HG03354 (cell line): Measurements from ENCODE around the gene RAD51AP2.
"Not testable (repeated sequence)": the region's sequence is repeated elsewhere in the genome, so short reads cannot be mapped to it uniquely, and the experiment has no call there.

Experiments used
- ATAC-seq: cut with Tn5 transposase; IDR thresholded peaks from one replicate; pipeline ENCODE4 v1.9.1; 2021; ENCODE audit warnings: mild to moderate bottlenecking; ENCODE audit not compliant: unreplicated experiment, poor library complexity, severe bottlenecking

The RAD51AP2 gene

DNA sequence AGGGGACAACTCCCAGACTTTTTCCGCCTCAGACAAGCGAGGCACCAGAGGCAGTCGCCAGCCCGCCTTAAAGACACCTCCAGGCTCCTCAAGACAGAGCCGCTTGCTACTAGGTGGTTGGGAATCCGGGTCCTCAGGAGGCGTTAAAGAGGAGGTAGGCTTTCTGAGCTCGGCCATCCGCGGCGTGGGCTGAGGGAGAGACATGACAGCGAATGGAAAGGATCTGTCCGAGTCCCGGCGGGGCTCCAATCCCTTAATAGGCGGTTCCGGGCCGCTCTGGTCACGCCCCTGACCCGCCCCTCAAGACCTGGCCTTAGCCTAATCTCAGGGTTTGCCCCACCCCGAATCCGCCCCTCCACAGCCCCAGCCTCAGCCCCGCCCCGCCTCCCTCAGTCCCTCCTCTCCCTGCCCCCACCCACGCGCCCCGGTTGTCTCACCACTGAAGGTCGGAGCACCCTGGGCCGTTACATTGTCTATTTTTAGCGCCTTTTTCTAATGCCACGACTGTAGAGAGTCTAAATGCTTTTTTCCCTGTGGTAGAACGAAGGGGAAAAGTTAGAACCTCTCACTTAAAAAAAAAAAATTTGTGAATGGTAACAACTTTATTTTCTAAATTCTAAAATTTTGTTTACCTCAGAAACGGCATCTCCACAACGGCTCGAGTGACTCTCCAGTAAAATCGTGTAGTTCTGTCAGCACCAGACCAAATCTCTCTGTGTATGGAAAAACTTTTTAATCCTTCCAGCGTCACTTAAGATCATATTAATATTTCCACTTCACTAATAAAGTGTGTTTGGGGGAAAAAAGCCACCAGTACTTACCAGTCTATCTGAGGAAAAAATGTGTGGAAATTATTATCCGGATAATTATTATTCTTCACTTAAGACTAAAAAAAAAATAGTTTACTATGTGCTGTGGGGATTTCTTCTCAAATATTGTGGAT, at the start of gene RAD51AP2:
Gene RAD51AP2, minus strand, starts transcription at position 229 of the 943 bp plus-strand sequence. Its CDS starts 25 bp downstream, at position 204.
- ATAC-seq: peak; percentile 81

DNA sequence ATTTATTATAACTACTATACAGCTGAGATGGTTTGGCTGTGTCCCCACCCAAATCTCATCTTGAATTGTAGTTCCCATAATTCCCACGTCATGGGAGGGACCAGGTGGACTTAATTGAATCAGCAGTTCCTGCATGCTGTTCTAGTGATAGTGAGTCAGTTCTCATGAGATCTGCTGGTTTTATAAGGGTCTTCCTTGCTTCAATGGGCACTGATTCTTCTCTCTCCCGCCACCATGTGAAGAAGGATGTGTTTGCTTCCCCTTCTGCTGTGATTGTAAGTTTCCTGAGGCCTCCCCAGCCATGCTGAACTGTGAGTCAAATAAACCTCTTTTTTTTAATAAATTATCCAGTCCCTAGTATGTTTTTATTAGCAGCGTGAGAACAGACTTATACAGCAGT, 47.5 kb upstream of the RAD51AP2 start:
- ATAC-seq: not testable (repeated sequence)

- no peak for ATAC-seq
Observed at GRCh38 chr2:17558878-17559277, 40.6 kb upstream of the RAD51AP2 start.

DNA sequence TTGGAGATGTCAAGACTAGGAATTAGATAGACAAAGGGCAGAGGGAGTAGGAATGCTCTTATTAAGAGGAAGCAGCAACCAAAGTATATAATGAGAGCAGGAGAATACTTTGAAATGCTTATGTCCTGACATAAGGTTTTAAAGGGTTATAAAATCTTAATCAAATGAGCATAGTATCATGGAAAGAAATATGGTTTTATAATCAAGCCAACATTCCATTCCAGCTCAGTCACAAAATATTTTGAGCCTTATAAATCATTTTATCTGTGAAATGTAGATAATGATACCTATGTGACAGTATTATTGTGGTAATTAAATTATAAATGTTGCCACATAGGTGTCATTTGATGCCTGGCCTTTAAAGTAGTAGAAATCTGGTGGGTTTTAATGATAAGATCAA, 39.8 kb upstream of the RAD51AP2 start:
- ATAC-seq: no peak

DNA sequence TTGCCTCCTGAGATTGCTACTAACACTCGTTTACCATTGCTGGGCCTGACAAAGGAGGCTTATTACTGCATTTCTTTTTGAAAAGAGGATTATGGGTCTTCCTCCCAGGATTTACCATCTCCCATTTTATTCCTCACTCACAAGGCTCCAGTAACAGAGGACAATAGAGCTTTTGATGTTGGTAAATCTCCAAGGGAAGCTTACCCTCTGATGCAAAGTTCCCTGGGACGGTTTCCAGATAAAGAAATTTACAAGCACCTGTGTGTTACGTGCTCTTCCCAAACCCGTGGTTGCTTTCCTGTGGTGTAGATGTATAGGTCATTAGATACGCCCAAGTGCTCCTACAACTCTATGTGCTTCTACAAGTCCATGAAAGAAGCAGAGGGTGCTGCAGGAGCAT, 39.4 kb upstream of the RAD51AP2 start:
- ATAC-seq: no peak

DNA sequence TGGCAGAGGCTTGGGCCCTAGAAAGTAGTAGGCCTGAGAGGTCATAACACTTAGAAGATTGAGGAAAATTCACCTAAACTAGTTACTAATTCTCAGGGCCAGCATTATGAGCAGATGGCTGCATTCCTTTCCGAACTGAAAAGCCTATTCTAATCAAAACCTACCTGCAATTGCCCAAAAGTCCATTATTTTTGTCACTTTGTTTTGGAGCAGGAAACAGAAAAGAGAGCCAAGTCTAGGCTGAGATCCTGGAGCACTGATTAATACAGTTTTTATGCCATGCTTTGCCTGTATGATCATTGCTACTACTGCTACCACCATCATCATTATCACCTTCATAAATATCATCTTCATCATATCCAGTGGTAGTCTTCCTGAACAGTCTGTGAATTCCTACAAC, 36.9 kb upstream of the RAD51AP2 start:
- ATAC-seq: no peak

- no peak for ATAC-seq
Observed at GRCh38 chr2:17550907-17551306, 32.7 kb upstream of the RAD51AP2 start.

DNA sequence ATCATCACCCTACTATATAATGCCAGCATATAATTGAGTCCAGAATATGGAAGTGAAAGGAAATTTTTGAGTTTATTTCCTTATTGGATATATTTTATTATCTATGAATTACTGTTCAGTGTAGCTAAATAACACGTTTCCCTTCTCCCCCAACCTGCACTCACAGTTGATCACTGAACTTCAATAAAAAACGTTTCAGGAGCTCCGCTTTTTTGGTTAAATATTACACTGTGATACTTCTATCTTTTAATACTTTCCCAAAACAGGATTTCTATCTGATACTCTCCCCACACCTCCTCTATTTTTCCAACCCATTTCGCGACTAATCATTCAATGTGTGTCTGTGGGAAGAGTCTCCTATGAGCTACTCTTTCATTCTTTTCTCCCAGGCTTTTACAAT, 29.5 kb upstream of the RAD51AP2 start:
- ATAC-seq: no peak

DNA sequence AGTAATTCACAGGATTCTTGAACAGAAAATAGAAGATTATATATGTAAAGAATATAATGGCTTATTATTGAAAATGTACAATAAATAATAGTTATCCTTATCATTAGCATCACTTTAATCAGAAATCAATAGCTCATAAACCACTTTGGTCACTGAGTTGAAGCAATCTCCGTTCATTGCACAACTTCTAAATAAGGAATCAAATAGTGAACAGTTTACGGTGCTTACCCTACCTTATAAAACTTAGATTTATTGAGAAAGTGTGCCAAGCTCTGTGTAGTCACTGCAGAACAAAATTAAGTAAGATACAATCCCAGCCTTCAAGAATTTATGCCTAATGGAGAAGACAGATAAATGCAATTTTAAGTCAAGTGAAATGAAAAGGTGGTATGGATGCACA, 29.0 kb upstream of the RAD51AP2 start:
- no peak for ATAC-seq

GRCh38 chr2:17545680-17546613, 27.7 kb upstream of the RAD51AP2 start:
- no peak for ATAC-seq

- no peak for ATAC-seq
Observed at GRCh38 chr2:17544256-17544655, 26.0 kb upstream of the RAD51AP2 start.

DNA sequence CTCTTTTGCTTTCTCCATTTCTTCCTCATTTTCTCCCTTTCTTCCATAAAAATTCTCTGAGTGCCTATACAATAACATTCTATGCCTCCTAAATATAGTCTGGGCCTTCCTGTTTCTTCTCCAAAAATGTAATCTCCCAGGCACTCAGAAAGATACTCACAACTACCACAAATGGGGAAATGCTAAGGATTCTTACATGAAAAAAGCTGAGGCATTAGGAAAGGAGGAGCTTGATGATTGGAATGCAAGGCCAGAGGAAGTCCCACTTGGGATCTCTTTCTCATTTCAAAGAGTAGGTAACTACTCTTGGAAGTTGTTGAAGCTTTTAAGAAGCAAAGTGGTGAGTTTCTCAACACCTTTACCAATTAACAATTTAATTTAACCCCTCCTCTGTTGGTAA, 25.6 kb upstream of the RAD51AP2 start:
- ATAC-seq: no peak

- ATAC-seq: no peak
Observed at GRCh38 chr2:17543131-17543660, 25.0 kb upstream of the RAD51AP2 start.

GRCh38 chr2:17542471-17542870, 24.2 kb upstream of the RAD51AP2 start:
- ATAC-seq: no peak

DNA sequence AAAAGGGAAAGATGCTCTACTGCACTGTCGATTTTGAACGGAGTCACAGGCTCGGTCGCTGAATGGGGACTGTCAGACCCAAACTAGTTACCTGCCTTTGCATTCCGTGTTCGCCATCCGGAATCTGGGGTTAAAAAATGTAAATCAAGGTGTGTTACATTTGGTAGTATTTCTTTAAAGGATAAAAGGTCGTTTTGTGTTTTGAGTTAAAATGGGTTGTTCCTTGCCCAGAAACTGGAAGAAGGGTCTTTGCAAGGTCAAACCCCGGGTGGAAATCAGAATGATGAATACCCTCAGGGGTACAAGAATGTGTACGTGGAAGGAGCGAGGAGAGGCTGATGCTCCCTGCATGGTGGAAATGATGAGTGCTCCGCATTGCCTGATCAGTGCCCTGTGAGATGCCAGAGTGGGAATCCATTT, 23.3 kb upstream of the RAD51AP2 start:
- no peak for ATAC-seq

DNA sequence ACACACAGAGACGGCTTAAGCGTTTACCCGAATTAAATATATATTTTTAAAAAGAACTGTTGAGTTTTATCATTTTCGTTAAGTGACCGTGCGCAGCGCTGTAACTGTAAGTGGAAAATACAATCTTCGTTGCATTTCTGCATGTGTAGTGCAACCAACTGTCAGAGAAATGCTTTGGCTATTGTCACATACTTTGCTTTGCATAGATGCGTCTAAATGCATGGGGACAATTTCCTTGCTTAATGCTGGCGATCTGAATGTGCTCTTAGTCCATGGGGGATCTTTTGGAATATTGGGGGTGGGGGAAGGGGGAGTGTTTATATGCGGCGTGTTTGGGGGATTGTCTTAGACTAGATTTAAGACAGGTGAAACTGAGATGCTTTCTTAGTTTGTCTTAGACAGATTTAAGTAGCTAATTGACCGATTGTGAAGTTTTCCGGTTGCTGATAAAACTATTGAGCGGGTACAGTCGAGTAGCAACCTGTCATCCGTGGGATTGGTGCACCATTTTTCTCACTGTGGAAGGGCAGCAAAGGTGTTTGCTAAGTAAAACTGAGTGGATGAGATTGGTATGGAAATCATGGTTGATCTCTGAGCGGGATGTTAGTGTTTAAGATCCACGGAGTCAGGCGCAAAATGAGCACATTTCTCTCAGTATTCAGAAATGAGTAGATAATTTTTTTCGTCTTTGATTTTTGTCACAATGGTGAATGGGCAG, 22.7 kb upstream of the RAD51AP2 start:
- ATAC-seq: no peak

GRCh38 chr2:17540093-17540812, 22.0 kb upstream of the RAD51AP2 start, which contains the start of gene VSNL1:
VSNL1 (plus strand) TSS chr2:17540696; CDS start chr2:17592075, 51,379 bp downstream.
- no peak for ATAC-seq

GRCh38 chr2:17539611-17540092, 21.4 kb upstream of the RAD51AP2 start:
- ATAC-seq: no peak
